Testis (tissue), 2 donors: Measurements from ENCODE around the gene HS1BP3.

Experiments
- CTCF ChIP-seq, 3 experiments: fragments of 450-650 bp in 2 of 3; fragments of 200-600 bp in 1 of 3; sonication (generic) in 1 of 3; IDR thresholded peaks; one replicate each; pipeline ENCODE4 v1.5.1; 2016 to 2019; ENCODE audit warnings: antibody characterized with exemption in 3 of 3, mild to moderate bottlenecking in 2 of 3, moderate library complexity in 1 of 3
- POLR2A ChIP-seq: fragments of 450-650 bp; IDR thresholded peaks from one replicate; pipeline ENCODE4 v1.6.1; 2017; ENCODE audit warnings: antibody characterized with exemption, mild to moderate bottlenecking, moderate library complexity

DNA sequence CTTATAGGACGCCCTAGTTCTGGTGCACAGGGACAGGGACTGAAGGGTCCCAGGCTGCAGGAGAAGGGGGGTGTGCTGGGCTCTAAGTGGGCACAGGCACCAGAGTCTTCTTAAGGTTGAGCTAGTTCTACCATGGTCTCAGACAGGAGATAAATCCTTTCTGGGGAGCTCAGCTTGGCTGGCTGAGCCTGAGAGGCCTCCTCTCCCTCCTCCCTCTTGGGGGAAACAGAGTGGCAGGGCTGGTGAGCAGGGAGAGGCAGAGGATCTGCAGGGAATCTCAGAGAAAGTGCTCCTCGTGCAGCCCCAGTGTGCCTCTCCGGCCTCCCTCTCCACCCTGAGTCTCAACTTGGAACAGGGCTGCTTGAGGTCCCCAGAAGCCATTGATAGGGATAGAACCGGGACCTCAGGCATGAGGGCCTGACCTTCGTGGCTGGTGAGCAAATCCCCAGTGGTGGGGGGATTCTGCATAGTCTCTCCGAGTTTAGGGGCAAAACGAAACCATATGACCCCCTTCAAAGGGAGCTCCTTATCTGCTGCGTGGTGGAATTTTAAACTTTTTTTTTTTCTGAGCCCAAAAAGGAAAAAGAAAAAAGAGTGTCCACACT lies 18.1 kb upstream of the HS1BP3 start:
- TF ChIP-seq CTCF (IDR thresholded peaks at IDR 0.05) (no peak), POLR2A (no peak)
